HepG2 (cell line): ENCODE data around the gene PTPRH. TPM values are rescaled to one million over a fixed set of nuclear protein-coding genes. Genes with fewer than 3 reads are reported as not detected.

Experiments used
- CCAR2 ChIP-seq: fragments of 200-400 bp; formaldehyde crosslinking; optimal IDR thresholded peaks from 2 replicates; pipeline ENCODE3; 2018; ENCODE audit warnings: low read depth, mild to moderate bottlenecking, low read length, moderate library complexity
- EZH2 ChIP-seq: conservative IDR thresholded peaks from 2 replicates; pipeline ENCODE4 v1.6.1; 2012; ENCODE audit warnings: mild to moderate bottlenecking, low read depth, low read length, moderate library complexity
- MED13 ChIP-seq: sonication (generic); formaldehyde crosslinking; IDR thresholded peaks from 2 replicates; pipeline ENCODE4 v1.5.0; 2020; ENCODE audit warnings: missing genetic modification reagents
- NCOA2 ChIP-seq: sonication (generic); formaldehyde crosslinking; IDR thresholded peaks from 2 replicates; pipeline ENCODE4 v1.8.0; 2022; ENCODE audit warnings: inconsistent platforms
- RBM39 ChIP-seq: fragments of 200-400 bp; formaldehyde crosslinking; IDR thresholded peaks from one replicate; pipeline ENCODE4 v1.6.1; 2018; ENCODE audit warnings: antibody characterized with exemption, mild to moderate bottlenecking, low read depth, low read length; ENCODE audit not compliant: poor library complexity, severe bottlenecking
- RNF2 ChIP-seq: fragments of 450-650 bp; conservative IDR thresholded peaks from 2 replicates; pipeline ENCODE4 v1.6.1; 2016; ENCODE audit warnings: low read depth
- SETDB1 ChIP-seq: sonication (generic); formaldehyde crosslinking; IDR thresholded peaks from 2 replicates; pipeline ENCODE4 v1.5.1; 2020; ENCODE audit warnings: missing genetic modification reagents, mild to moderate bottlenecking, borderline replicate concordance
- ZFP1 ChIP-seq: IDR thresholded peaks from 2 replicates; pipeline ENCODE4 v1.6.1; 2016
- ZFX ChIP-seq: sonication (generic); formaldehyde crosslinking; IDR thresholded peaks from 2 replicates; pipeline ENCODE4 v1.4.0; 2020; ENCODE audit warnings: mild to moderate bottlenecking, low read depth, missing genetic modification reagents, moderate library complexity
- ZNF207 ChIP-seq: fragments of 450-650 bp; IDR thresholded peaks from 2 replicates; pipeline ENCODE4 v1.6.1; 2016; ENCODE audit warnings: antibody characterized with exemption, borderline replicate concordance
- ZNF251 ChIP-seq: sonication (generic); formaldehyde crosslinking; IDR thresholded peaks from 2 replicates; pipeline ENCODE4 v1.9.0; 2021; ENCODE audit warnings: mild to moderate bottlenecking, missing genetic modification reagents
- ZNF547 ChIP-seq: sonication (generic); formaldehyde crosslinking; IDR thresholded peaks from 2 replicates; pipeline ENCODE4 v1.5.1; 2020; ENCODE audit warnings: mild to moderate bottlenecking, missing genetic modification reagents
- ZNF672 ChIP-seq: sonication (generic); formaldehyde crosslinking; IDR thresholded peaks from 2 replicates; pipeline ENCODE4 v1.8.1; 2022; ENCODE audit warnings: missing genetic modification reagents
- ZSCAN30 ChIP-seq: sonication (generic); formaldehyde crosslinking; IDR thresholded peaks from 2 replicates; pipeline ENCODE4 v1.5.0; 2020; ENCODE audit warnings: mild to moderate bottlenecking, missing genetic modification reagents
- polyA plus RNA-seq, 8 experiments: library from polyadenylated mRNA; depleted of rRNA in 3 of 8; stranded (reverse) in 7 of 8; unstranded in 1 of 8; fragments of >200 nt; fragmentation: Illumina TruSeq in 4 of 8; extraction: Trizol in 4 of 8; gene quantifications; 2 replicates each; pipeline versions ENCODE4 v1.2.1 to v1.2.3, GENCODE V29; 2011 to 2016; ENCODE audit warnings: low read depth in 4 of 8, missing spikeins in 1 of 8, mixed read lengths in 1 of 8; ENCODE audit not compliant: insufficient read depth in 1 of 8
- total RNA-seq, 5 experiments: library from RNA; depleted of rRNA; stranded (reverse); fragments of >200 nt; fragmentation: Illumina TruSeq; extraction: Trizol; gene quantifications; 2 replicates each; pipeline ENCODE4 v1.2.3, GENCODE V29; 2016; ENCODE audit warnings: low read depth in 1 of 5
- TF ChIP-seq, protein P1 (sequence below): sonication (generic); formaldehyde crosslinking; IDR thresholded peaks from 2 replicates; pipeline ENCODE4 v1.5.1; 2020; ENCODE audit warnings: missing genetic modification reagents, mild to moderate bottlenecking, borderline replicate concordance
- TF ChIP-seq, protein P2 (sequence below): sonication (generic); formaldehyde crosslinking; IDR thresholded peaks from 2 replicates; pipeline ENCODE4 v1.8.0; 2022; ENCODE audit warnings: mild to moderate bottlenecking, missing genetic modification reagents, moderate library complexity
- TF ChIP-seq, protein P3 (sequence below): sonication (generic); formaldehyde crosslinking; IDR thresholded peaks from 2 replicates; pipeline ENCODE4 v1.8.0; 2022; ENCODE audit warnings: missing genetic modification reagents, mild to moderate bottlenecking, inconsistent platforms, borderline replicate concordance
- TF ChIP-seq, protein P4 (sequence below): sonication (generic); formaldehyde crosslinking; conservative IDR thresholded peaks from 2 replicates; pipeline ENCODE4 v1.8.1; 2023; ENCODE audit warnings: missing genetic modification reagents
- TF ChIP-seq, protein P5 (sequence below): sonication (generic); formaldehyde crosslinking; IDR thresholded peaks from 2 replicates; pipeline ENCODE4 v1.5.0; 2020; ENCODE audit warnings: mild to moderate bottlenecking, missing genetic modification reagents
- TF ChIP-seq, protein P6 (sequence below): conservative IDR thresholded peaks from 2 replicates; pipeline ENCODE4 v1.6.1; 2018; ENCODE audit warnings: missing genetic modification reagents

Gene PTPRH
- total and polyA plus RNA-seq, 2 of the 13 experiments (the other 11 are each of a cell fraction or from before 2014, with no cell fraction given) = 14.7 to 125 TPM

DNA sequence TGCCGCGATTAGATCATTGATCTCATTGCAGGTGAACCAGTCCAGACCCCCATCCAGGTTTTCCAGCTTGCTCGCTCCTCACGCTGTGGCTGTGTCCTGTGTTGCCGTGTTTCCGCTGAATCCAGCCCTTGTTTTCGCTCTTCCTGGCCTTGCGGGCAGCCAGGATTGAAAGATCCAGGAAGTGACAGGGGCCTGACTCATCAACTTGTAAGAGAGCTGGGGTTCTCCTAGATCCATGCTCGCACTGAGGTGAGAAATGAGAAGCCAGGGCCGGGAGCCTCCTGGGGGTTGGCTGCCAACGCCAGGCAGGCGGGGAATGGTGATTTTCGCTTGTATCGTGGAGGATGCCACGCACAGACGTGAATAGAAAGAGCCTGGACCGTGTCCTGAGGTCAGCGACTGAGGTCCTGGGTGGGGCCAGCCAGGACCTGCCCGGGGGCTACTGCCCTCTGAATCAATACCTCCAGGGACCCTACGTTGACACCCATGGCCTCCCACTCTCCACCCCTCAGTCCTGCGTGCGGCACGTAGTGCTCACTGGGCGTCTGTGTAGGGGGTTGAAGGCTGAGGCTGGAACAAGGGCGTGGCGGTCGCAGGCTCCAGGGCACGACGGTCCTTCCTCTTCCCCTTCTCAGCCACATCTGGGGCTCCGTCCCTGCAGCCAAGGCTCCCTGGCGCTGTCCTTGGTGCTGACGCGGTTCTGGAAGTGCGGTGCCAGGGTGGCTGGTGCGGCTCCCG lies 7.3 kb upstream of the PTPRH start (continued):
- TF ChIP-seq, protein P1, sequence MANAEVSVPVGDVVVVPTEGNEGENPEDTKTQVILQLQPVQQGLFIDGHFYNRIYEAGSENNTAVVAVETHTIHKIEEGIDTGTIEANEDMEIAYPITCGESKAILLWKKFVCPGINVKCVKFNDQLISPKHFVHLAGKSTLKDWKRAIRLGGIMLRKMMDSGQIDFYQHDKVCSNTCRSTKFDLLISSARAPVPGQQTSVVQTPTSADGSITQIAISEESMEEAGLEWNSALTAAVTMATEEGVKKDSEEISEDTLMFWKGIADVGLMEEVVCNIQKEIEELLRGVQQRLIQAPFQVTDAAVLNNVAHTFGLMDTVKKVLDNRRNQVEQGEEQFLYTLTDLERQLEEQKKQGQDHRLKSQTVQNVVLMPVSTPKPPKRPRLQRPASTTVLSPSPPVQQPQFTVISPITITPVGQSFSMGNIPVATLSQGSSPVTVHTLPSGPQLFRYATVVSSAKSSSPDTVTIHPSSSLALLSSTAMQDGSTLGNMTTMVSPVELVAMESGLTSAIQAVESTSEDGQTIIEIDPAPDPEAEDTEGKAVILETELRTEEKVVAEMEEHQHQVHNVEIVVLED (CRISPR knock-in tag) = peak; percentile 81
- TF ChIP-seq CCAR2 = peak; percentile 96
- TF ChIP-seq ZFP1 (CRISPR knock-in tag) = peak; percentile 62
- TF ChIP-seq EZH2 = no peak
- TF ChIP-seq, protein P2, sequence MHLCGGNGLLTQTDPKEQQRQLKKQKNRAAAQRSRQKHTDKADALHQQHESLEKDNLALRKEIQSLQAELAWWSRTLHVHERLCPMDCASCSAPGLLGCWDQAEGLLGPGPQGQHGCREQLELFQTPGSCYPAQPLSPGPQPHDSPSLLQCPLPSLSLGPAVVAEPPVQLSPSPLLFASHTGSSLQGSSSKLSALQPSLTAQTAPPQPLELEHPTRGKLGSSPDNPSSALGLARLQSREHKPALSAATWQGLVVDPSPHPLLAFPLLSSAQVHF (CRISPR knock-in tag) = 0 out of 2 replicates have a peak, but pooled peaks have one; percentile 28
- no peak for TF ChIP-seq ZNF251 (CRISPR knock-in tag)
- TF ChIP-seq RBM39 = peak; percentile 75
- peak; percentile 68 for TF ChIP-seq ZNF547 (CRISPR knock-in tag)
- no peak; the same call in 1 of the 2 replicates for TF ChIP-seq RNF2
- peak; percentile 62 for TF ChIP-seq ZFX (CRISPR knock-in tag)
- no peak for TF ChIP-seq SETDB1 (CRISPR knock-in tag)
- TF ChIP-seq, protein P3, sequence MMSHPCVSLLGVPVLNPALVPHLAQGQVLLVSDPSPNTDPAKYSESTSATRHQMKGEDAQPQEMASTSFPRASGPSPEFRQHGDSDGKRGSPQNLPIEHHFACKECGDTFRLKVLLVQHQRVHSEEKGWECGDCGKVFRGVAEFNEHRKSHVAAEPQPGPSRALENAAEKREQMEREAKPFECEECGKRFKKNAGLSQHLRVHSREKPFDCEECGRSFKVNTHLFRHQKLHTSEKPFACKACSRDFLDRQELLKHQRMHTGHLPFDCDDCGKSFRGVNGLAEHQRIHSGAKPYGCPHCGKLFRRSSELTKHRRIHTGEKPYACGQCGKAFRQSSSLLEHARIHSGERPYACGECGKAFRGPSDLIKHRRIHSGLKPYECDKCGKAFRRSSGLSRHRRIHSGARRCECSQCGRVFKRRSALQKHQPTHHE (CRISPR knock-in tag) = peak; percentile 69; the same call in 1 of the 2 replicates
- TF ChIP-seq ZSCAN30 = peak; percentile 98
- TF ChIP-seq, protein P4, sequence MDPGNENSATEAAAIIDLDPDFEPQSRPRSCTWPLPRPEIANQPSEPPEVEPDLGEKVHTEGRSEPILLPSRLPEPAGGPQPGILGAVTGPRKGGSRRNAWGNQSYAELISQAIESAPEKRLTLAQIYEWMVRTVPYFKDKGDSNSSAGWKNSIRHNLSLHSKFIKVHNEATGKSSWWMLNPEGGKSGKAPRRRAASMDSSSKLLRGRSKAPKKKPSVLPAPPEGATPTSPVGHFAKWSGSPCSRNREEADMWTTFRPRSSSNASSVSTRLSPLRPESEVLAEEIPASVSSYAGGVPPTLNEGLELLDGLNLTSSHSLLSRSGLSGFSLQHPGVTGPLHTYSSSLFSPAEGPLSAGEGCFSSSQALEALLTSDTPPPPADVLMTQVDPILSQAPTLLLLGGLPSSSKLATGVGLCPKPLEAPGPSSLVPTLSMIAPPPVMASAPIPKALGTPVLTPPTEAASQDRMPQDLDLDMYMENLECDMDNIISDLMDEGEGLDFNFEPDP (CRISPR knock-in tag) = 0 out of 2 replicates have a peak, but pooled peaks have one; percentile 34
- TF ChIP-seq MED13 (CRISPR knock-in tag) = peak; percentile 93
- TF ChIP-seq ZNF672 (CRISPR knock-in tag) = no peak
- peak; percentile 75 for TF ChIP-seq NCOA2
- TF ChIP-seq, protein P5, sequence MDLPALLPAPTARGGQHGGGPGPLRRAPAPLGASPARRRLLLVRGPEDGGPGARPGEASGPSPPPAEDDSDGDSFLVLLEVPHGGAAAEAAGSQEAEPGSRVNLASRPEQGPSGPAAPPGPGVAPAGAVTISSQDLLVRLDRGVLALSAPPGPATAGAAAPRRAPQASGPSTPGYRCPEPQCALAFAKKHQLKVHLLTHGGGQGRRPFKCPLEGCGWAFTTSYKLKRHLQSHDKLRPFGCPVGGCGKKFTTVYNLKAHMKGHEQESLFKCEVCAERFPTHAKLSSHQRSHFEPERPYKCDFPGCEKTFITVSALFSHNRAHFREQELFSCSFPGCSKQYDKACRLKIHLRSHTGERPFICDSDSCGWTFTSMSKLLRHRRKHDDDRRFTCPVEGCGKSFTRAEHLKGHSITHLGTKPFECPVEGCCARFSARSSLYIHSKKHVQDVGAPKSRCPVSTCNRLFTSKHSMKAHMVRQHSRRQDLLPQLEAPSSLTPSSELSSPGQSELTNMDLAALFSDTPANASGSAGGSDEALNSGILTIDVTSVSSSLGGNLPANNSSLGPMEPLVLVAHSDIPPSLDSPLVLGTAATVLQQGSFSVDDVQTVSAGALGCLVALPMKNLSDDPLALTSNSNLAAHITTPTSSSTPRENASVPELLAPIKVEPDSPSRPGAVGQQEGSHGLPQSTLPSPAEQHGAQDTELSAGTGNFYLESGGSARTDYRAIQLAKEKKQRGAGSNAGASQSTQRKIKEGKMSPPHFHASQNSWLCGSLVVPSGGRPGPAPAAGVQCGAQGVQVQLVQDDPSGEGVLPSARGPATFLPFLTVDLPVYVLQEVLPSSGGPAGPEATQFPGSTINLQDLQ (CRISPR knock-in tag) = peak; percentile 87
- TF ChIP-seq, protein P6, sequence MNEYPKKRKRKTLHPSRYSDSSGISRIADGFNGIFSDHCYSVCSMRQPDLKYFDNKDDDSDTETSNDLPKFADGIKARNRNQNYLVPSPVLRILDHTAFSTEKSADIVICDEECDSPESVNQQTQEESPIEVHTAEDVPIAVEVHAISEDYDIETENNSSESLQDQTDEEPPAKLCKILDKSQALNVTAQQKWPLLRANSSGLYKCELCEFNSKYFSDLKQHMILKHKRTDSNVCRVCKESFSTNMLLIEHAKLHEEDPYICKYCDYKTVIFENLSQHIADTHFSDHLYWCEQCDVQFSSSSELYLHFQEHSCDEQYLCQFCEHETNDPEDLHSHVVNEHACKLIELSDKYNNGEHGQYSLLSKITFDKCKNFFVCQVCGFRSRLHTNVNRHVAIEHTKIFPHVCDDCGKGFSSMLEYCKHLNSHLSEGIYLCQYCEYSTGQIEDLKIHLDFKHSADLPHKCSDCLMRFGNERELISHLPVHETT (CRISPR knock-in tag) = peak; percentile 68; the same call in 1 of the 2 replicates
- TF ChIP-seq ZNF207 = no peak
